Measurements from ENCODE around the gene FAM151B.

GRCh38 chr5:80492741-80493140 is 4.8 kb downstream of the FAM151B start:
- TF ChIP-seq POLR2AphosphoS5 (IDR thresholded peaks at IDR 0.05; ENCODE audit: low read depth) (no peak), CTCF (IDR thresholded peaks at IDR 0.05; ENCODE audit: insufficient read depth, low read length) (no peak), REST (IDR thresholded peaks at IDR 0.05; ENCODE audit: insufficient replicate concordance, low read depth) (no peak)
